HG03342 (cell line): ENCODE data around the gene RCN2.
A peak's percentile ranks its signal among the peaks of the same experiment; 100 is the strongest.

Source experiments
- ATAC-seq: cut with Tn5 transposase; IDR thresholded peaks from one replicate; pipeline ENCODE4 v1.9.1; 2021; ENCODE audit warnings: mild to moderate bottlenecking, moderate library complexity; ENCODE audit not compliant: unreplicated experiment

The RCN2 gene

DNA sequence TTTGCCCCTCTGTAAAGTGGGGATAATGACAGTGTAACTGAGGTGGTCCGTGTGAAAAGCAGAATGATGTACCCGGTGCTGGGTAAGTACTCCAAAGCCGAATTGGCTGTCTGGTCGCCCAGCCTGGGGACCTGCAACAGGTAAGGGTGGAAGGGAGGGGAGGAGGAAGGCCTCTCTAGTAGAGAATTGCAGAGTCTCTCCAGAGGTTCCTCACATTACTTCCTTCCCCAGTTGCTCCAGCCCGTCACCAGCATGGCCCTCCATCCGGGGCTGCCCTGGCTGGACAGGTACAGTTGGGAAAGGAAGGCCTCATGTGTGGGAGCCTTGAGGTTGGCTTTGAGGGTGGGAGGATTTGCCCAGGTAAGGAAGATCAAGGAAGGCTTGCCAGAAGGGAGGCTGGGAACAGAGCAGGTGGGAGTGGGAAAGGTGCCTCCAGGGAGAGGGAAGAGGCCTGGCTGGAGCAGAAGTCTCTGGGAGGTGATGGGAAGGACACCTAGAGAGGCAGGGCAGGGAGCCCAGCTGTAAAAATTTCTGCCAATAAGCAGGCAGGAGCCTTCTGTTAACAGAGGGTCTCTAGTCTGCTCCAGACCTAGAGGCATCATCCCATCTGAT is 61.7 kb downstream of the RCN2 start:
- ATAC-seq, result no peak

DNA sequence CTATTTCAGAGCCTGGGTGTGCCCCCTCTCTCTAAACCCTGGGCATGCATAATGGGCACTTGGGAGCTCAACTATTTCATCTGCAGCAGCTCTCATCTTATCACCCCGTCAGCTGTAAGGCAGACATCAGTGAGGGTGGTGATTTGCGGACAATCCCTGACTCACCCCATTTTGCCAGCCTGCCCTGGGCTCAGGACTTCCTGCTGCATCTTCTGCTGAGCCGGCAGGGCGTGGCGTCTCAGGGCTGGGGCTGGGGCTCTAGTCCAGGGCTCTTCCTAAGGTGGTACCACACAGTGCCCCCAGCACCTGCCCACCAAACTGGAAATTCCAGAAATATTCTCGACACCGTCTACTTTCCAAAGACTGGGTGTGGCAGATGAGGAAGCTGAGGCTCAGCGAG is 62.5 kb downstream of the RCN2 start:
- no peak for ATAC-seq

DNA sequence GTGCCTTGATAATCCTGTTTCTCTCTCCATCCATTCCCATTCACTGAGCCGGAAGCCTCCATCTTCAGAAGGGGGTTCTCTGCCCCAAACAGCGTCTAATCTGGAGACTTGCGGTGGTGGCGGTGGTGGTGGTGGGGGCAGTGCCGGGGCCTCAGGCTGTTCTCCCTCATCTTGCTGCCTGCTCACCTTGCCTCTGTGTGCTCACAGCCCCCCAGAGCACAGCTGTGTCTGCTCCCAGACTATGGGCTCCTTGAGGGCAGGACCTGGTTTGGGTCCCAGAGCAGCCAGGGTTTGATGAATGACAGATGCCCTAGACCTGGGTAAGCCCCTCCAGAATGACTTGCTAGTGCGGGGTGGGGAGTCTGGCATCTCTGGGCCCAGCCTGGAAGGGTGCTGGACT is 62.9 kb downstream of the RCN2 start:
- no peak for ATAC-seq

DNA sequence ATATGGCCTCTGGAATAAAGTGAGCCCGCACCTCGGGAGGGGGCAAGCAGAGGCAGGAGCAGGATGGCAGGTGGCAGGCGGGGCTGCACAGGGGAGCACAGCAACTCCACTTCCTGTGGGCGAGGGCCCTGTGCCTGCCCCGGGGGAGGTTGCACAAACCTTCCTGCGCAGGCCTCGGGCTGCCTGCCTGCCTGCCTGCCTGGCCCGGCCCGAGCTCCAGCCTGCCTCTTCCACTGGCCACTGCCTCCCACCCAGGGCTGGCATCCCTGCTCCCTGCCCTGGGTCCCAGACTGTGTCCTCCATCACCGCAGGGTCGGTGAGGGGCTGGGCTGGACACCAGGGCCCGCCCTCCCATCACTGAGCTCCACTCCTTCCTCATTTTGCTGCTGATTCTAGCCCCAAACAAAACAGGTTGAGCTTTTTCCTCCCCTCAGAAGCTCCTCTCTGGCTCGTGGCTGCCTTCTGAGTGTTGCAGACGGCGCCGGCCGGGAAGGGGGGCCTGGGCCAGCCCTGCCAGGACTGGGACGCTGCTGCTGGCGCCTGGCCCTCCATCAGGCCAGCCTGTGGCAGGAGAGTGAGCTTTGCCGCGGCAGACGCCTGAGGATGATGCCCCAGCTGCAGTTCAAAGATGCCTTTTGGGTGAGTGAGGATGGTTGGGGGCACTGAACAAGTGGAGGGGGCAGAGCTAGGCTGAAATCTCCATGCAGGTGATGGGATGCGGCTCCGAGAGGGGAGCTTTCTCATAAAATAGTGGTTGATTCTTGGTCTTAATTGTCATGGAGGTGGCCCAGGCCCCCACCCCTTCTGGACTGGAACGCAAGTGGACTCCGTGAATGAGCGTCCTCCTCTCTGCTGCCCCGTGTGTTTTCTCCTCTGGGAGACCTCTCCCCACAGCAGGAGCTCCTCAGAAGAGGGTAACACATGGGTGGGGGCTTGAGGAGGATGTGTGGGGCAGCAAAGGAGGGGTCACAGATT is 63.7 kb downstream of the RCN2 start, which contains the start of gene PSTPIP1:
PSTPIP1 (plus strand) TSS at position 156 of the 975 bp plus-strand sequence; CDS start at position 604, 448 bp downstream.
- ATAC-seq, result peak; percentile 62

DNA sequence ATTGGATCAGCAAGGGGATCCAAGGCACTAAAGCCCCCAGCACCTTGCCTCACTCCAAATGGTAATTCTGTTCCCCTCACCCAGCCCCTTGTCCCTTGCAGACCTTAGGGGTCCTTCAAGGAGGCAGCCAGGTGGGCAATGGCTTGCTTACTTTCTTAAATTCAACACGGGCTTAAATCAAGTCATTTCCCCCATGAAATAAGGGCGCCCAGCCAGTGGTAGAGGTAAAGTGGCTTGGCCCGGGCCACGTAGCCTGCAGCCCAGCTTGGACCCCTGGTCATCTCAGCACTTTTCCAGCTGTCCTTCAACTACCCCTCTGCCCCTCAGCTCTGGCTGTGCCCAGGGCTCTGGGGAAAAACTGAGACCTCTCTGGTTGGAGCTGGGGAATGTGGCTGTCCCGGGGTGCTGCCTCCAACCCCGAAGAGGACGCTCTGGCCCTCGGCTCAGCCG is 64.6 kb downstream of the RCN2 start:
- ATAC-seq, result no peak

DNA sequence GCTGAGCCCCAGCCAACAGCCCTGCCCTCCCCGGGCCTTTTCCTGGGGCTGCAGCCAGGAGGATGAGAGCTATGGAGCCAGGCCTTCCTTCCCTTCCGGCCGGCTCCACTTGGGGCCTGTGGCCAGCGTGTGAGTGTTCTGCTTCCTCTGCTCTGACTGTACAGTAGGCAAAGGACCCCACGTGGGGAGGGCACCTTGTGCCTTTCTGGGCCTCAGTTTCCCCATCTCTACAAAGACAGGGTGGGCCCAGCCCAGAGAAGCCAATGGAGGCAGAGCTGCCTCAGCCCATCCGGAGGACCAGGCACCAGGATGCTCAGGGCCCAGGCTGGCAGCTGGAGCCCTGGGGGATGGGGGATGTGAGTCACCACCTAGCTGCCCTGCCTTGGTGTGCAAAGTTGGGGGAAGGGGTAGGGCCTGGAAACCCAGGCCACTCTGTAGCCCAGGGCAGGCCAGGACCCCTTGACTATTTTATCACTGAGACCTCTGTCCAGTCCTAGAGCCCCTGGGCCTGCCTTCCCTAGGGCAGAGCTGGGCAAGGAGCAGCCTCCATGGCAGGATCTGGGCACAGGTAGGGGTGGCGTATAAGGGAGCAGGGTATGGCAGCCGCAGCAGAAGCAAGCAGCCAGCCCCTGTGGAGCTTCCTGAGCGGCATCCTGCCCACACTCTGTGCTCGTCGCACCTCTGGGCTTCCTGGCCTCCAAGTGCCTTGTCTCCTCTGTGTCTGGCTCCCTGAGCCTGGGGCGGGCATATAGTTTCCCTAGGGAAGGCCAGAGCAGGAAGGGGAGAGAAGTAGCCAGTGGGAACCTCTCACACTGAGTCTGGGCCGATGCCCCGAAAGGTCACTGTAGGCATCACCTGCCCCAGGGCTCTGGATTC is 65.2 kb downstream of the RCN2 start:
- ATAC-seq, result no peak

DNA sequence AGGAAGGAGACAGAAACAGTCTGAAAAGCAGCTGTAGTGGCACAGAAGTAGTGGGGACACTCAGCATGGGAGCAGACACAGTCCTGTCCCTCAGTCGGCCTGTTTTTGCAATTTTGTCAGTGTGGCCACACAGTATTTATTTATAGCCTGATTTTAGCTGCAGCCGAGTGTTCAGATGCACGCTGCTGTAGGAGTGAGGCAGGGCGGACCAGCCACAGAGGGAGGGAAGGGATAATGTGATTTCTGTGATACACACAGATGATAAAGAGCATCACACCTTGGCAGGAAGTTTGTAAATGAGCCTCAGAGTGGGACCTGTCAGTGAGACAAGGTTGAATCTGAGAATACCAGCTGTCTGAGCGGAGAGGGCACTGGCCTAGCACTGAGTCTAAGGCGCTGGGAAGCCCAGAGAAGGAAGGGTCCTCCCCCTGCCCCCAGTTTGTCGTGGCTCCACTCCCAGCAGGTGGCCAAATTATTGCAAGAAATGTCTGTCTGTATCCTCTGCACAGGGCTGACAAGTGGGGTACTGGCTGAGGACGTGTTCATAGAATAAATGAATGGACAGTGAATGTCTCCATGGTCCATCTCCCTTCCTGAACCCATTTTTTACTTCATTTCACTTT is 67.2 kb downstream of the RCN2 start:
- ATAC-seq, result no peak

DNA sequence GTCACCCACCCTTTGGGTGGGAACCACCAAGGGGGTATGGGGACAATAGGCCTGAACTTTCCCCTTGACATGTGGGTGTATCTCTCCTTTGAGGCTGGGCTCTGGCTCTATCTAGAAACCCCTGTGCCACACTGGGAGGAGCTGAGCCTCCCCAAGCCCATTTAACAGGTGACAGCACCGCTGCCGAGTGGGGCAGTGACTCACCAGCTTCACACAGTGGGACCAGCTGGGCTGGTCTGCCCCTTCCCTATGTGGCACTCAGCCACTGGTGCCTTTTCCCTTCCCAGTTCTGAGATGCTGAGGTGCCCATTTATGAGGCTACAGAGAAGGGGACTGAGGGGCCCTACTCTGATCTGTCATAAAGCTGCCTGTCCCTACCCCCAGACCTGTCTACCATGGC is 68.4 kb downstream of the RCN2 start:
- ATAC-seq, result no peak

DNA sequence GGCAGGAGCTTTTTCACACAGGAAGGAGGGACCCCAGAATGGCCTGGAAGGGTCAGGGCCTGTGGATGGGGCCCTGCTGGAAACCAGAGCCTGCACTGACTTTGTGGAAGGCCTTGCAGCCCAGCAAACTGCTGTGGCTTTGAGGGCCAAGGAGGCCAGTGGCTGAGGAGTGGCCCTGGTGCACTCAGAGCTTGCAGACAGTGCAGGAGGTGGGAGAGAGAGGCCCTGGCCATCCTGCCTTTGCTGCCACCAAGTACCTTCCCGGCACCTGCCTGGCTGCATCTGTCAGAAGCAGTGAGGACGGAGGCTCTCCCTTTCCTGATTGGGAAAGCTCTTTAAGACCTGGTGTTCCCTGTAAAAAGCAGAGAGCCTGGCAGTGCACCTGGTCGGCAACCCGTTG is 69.8 kb downstream of the RCN2 start:
- ATAC-seq, result no peak

DNA sequence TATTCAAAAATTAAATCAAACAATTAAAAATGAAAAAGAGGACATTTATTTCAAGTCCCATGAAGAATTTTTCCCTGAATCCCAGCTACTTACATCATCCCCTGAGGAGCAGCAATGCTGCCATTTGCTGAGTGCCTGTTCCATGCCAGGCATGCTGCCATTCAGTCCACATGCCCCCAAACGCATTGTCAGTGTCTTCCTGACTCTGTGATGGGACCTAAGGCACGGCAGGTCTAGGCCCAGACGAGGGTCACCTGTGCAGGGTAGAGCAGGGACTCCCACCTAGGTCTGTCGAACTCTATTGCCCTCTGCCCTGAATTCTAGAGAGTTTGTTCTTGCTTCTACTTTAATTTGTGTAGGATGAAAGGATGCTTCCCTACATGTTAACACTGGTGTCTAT is 70.4 kb downstream of the RCN2 start:
- ATAC-seq, result no peak

DNA sequence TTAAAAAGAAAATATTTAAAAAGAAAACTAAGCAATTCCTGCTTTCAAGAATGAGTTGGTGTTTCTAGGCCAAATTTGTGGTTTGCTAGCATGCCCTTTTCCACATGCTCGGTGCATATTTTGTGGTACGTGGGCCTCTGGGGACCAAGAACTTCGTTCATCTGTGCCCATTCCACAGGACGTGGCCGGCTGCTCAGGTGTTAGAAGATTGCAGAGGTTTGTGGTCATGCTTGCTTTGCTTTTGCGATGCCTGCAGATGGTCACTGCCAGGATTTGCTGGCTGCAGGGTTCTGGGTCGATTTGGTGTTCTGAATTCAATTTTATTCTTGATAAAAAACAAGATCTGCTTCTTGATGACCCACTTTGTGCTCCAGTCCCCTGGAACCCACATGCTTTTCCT is 70.9 kb downstream of the RCN2 start:
- no peak for ATAC-seq

DNA sequence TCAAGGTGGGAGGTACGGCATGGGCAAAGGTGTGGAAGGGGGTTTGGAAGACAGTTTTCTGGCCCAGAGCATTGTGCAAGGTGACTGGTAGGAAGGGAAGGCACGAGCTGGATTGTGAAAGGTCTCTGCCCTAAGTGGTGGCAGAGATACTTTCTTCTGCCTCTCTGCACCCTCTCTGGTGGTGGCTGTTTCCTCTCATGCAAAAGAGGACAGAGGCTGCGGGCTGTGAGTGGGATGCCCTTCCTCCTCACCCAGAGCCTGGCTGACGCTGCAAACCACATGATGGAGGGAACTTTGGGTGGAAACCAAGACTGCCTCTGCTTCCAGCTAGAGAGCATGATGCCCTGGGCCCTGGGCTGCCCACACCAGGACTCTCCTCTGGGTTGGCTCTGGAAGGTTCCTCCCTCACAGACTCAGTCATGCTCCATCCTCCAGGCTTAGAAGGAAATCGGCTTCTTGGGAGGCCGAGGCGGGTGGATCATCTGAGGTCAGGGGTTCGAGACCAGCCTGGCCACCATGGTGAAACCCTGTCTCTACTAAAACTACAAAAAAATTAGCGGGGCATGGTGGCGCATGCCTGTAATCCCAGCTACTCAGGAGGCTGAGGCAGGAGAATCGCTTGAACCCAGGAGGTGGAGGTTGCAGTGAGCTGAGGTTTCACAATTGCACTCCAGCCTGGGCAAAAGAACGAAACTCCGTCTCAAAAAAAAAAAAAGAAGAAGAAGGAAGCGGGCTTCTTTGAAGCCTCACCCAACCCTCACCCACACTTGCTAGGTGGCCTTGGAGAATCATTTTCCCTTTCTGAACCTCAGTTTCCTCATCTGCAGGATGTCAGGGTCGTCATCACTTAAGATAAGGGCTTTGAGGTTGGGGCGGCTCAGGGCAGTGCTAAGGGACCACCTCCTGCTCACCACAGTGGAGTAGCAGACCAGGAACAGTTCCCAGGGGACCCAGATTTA is 71.7 kb downstream of the RCN2 start:
- peak; percentile 69 for ATAC-seq
